GM12872 (cell line): ENCODE results near the gene FLVCR2.

Experiments used
- CTCF ChIP-seq: IDR thresholded peaks from 3 replicates; pipeline ENCODE4 v1.5.1; 2011; ENCODE audit warnings: low read depth, mild to moderate bottlenecking, low read length, moderate library complexity; ENCODE audit not compliant: insufficient read depth

Gene FLVCR2

GRCh38 chr14:75591987-75592575 is 13.7 kb downstream of the FLVCR2 start:
- TF ChIP-seq CTCF: no peak

- no peak for TF ChIP-seq CTCF
Measured at GRCh38 chr14:75595226-75595625, 16.8 kb downstream of the FLVCR2 start.

- no peak for TF ChIP-seq CTCF
Measured at GRCh38 chr14:75597149-75597548, 18.7 kb downstream of the FLVCR2 start.

GRCh38 chr14:75602503-75602902 is 24.1 kb downstream of the FLVCR2 start:
- no peak for TF ChIP-seq CTCF

- no peak for TF ChIP-seq CTCF
Measured at GRCh38 chr14:75604979-75605851, 26.8 kb downstream of the FLVCR2 start.

GRCh38 chr14:75605916-75606315 is 27.5 kb downstream of the FLVCR2 start:
- TF ChIP-seq CTCF: no peak

- no peak for TF ChIP-seq CTCF
Measured at GRCh38 chr14:75607044-75607443, 28.6 kb downstream of the FLVCR2 start.
